Stimulated activated CD4-positive, alpha-beta T cell treated with anti-CD3 and anti-CD28 coated beads, Interleukin-1b, Interleukin-23, amount 100 ng/mL, for 48 hours (primary cell): ENCODE results near the gene FAM107B.

ENCODE experiments used
- DNase-seq: peaks from one replicate; pipeline ENCODE4 v3.0.0-alpha.2; 2020

FAM107B gene

DNA sequence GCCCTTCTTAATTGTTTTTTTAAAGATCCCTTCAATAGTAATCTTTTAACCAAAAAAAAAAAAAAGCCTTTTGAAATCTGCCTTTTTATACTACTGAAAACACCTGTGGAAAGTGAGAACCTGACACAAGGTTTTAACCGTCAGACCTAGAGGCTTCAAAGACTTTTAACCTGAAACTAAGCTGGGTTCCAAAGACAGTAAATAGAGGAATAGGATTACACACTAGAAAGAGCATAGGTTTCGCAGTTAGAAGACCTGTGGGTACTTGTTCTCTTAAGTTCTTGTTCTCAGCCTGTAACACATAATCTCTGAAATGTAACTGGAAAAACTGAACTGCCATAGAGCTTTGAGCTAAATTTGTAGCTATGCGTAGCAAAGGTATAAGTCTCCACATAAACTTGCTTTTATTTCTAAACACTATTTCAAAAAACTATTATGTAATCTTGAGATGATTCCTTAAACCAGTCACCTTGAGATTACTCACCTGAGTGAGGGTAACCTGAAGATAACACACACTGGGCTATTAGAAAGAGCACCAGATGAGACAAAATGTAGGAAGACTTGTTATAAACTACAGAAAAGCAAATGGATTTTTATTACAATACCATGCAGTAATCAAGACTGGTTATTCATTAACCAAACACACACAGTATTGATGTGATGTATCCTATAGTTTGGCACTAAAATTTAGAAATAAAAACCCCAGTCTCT, 247.4 kb downstream of the FAM107B start:
- DNase-seq = no peak

- DNase-seq = no peak
Observed at GRCh38 chr10:14526326-14526725, 248.4 kb downstream of the FAM107B start.

- DNase-seq = no peak
Observed at GRCh38 chr10:14524691-14525324, 249.9 kb downstream of the FAM107B start.

- no peak for DNase-seq
Observed at GRCh38 chr10:14523286-14523685, 251.4 kb downstream of the FAM107B start.

GRCh38 chr10:14519785-14520184, 254.9 kb downstream of the FAM107B start:
- DNase-seq = no peak

DNA sequence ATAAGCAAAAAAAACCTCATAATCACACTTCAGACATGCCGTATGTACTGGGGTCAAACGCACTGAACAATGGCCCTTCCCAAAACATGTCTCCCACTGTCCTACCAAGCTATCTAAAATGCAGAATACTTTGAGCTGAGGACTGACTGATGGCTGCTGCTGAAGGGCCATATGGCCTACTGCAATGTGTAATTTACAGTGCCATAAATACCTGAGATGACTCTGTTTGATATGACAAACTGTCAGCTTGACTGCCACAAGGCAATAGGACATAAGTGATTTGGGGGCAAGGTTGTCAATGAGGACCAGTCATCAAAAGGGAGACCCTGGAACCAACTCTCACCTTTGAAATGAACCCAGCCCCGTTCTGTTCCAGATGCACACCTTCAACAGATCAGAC, 256.5 kb downstream of the FAM107B start:
- no peak for DNase-seq

GRCh38 chr10:14513123-14513522, 261.6 kb downstream of the FAM107B start:
- no peak for DNase-seq

GRCh38 chr10:14510346-14510745, 264.4 kb downstream of the FAM107B start:
- DNase-seq = no peak

GRCh38 chr10:14508725-14509124, 266.0 kb downstream of the FAM107B start:
- no peak for DNase-seq

DNA sequence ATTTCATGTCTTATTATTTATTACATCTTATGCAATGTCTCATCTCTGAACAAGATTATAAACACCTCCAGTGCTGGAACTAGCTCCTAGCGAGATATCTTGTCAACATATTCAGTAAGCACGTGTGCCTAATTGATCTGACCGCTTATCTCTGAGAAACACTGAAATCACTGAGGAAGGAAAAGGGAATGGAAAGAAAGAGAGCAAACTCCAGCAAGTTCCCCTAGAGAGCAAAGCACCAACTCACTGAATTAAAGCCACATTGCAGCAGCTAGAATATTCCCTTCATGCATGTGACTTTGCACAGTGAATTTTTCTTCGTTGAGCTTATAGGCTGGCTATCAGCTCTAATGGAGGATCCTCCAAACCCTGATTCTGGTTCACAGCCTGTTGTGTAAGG, 266.9 kb downstream of the FAM107B start:
- no peak for DNase-seq

- peak; percentile 22 for DNase-seq
Observed at GRCh38 chr10:14507176-14507575, 267.5 kb downstream of the FAM107B start.

DNA sequence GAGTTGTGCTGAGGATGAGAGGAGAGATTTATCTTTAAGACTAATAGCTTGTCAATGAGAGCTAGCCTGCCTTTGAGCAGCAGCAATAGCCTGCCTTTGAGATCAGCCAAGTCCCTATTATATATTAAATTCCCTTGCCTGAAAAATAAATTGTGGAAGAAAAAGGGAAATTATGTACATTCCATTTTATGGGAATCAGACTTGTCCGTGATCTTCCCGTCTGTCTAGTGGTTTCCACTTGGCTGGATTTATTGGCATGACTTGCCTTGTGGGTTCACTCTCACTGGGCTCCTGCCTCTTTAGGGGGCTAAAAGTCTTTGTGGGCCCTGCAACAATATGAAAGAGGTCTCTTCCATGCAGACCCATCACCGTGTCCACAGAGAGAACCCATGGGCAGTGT, 272.3 kb downstream of the FAM107B start:
- DNase-seq = no peak

GRCh38 chr10:14500172-14500765, 274.4 kb downstream of the FAM107B start:
- DNase-seq = no peak

DNA sequence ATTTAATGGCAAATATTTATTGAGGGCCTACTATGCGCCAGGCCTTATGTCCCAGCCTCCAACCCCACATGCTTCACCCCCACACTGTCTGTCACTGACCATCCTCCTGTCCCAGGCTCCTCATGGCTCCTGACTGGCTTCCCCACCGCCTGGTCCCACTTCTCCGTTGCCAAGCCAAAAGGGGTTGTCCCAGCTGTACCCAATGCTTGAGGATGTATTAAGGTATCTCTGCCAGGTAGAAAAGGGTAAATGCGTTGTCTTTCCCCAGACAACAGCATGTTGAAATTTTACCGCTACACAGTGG, 275.1 kb downstream of the FAM107B start:
- no peak for DNase-seq

GRCh38 chr10:14498326-14498725, 276.4 kb downstream of the FAM107B start:
- DNase-seq = no peak

GRCh38 chr10:14491811-14492210, 282.9 kb downstream of the FAM107B start:
- no peak for DNase-seq

DNA sequence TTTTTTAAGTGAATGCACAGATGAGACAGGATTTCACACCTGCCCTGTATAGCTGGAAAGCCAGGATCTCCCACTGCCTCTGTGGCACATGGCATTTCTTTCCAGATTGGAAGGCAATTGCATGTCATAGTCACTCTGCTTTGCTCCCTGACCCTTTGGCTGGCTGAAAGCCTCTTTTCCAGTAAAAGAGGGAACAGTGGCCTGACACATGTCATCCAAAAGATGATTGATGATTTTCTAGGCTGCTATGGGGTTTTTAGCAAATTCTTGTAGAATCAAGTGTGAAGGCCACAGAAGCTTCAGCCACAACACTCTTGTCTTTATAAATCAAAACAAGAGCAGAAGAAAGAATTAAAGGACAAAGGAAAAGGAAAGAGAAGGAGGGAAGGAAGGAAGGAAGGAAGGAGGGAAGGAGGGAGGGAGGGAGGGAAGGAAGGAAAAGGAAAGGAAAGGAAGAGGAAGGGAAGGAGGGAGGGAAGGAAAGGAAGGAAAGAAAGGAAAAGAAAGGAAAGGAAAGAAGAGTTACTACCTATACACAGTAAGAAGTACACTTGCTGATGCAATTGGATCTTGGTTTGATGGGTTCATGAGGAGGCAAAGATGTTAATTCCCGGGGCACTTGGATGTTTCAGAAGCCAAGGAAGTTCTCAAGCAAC, 285.0 kb downstream of the FAM107B start:
- DNase-seq = no peak

DNA sequence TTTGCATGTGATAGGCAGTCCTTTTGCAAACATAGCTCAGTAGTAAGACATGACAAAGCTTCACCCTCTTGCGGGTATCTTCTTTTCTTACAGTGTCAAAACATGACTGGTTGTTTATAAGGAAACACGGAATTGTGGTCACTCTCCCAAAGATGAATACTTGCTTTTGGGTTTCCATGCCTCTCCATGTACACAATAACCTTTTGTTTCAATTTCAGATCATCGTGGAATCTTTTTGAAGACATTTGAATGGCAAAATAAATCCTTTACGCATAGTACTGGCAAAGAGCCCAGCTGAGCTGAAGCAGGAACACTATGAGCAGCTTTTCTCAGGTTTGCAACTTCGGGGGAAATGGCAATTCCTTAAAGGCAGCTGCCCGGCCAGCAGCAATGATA, 287.2 kb downstream of the FAM107B start:
- no peak for DNase-seq

DNA sequence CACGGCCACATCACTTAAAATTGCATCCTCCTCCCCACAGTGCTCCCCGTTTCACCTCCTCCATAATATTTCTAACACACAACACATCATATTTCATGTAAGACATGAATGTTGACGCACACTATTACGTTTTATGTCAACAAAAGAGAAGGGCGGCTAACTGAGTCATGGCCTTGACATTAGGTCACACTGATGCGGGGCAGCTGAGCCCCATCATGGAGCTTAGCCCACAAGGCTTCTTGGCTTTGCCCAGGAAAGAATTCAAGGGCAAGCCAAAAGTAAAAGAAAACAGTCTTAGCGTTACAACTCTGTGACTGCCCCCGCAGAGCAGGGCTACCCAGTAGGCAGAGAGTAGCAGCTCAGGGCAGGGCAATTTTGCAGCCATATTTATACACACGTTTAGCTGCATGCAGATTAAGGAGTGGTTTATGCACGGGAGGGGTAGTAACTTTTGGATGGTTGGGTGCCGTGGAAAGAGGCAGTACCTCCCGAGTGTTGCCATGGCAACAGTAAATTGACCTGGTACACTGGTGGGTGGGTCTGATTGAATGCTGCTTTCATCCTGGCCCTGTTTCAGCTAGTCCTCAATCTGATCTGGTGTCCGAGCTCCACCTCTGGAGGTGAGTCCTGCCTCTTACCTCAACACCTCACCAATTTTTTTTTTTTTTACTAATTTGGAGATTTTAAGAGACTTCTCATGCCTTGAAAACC, 287.8 kb downstream of the FAM107B start:
- DNase-seq = no peak

GRCh38 chr10:14485986-14486385, 288.7 kb downstream of the FAM107B start:
- no peak for DNase-seq

DNA sequence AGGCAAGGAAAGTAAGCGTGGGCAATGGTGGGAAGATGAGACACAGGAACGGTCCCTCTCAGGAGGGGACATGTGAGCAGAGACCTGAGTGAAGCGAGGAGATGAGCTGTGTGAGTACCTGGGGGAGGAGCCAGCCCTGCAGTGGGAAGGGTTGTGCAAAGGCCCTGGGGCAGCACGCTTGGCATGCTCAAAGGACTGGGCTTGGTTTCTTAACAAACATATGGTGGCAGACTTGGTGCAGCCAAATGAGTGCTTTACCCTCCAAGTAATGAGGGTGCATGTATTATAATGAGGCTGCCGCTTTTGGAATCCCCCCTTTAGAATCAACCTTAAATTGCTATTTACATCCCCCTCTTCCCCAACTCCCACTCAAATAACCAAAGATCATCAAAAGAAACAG, 291.3 kb downstream of the FAM107B start:
- no peak for DNase-seq

DNA sequence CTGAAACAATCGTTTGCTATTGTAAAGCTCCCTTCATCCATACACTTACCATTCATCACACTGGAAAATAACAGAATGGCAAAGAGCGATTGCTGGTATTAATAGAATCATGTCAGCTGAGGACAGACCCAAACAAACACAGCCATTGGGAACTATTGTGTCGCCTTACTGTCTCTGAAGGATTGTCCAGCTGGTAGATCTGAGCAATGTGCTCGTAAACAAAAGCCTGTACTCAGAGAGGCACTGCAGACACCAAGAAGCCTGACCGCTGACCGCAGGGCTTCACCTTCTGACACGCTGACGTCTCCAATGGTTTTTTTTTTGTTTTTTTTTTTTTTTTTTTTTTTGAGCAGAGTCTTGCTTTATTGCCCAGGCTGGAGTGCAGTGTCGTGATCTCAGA, 292.9 kb downstream of the FAM107B start:
- DNase-seq = no peak

- DNase-seq = no peak
Observed at GRCh38 chr10:14481014-14481413, 293.7 kb downstream of the FAM107B start.

DNA sequence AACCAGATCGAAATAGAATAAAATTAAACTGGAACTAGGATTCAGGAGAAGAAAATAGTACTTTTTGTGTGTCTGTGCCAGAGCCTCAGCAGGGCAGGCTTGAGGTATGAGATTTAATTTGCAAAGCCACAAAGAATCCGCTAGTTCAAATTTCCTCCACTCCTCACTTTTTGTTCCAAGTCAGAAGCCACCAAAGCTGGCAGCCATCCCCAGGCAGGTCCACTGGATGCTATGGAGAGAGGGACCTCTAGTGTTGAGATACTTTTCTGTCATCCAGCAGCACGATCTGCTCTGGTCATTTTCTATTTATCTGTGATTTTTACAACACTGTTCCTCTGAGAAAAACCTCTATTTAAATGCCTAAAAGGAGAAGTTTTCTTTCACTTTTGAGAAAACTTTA, 296.1 kb downstream of the FAM107B start:
- peak; percentile 17 for DNase-seq
